PC-3 (cell line): ENCODE measurements around the gene KRT17. TPM values are rescaled to one million over a fixed set of nuclear protein-coding genes. Genes with fewer than 3 reads are reported as not detected.

Experiments used
- ATAC-seq: fragments of 200-7000 bp; cut with Tn5 transposase; 2 replicates; pipeline ENCODE4 v1.9.1; 2020; ENCODE audit warnings: mild to moderate bottlenecking, moderate library complexity
- BruUV-seq: library from RNA; stranded (reverse); fragments of 400-500 nt; replicated peaks from 2 replicates; lab custom pipeline; 2021; lab: Mats Ljungman, UMichigan
- CTCF ChIA-PET: fragments of 300-600 bp; sonication (Branson Sonifier 250); formaldehyde crosslinking; loops from one replicate; lab custom pipeline; 2022; ENCODE audit warnings: antibody characterized with exemption; lab: Charles Lee
- POLR2A ChIA-PET: fragments of 300-600 bp; sonication (Branson Sonifier 250); formaldehyde crosslinking; loops from one replicate; lab custom pipeline; 2022; ENCODE audit warnings: antibody characterized with exemption; ENCODE audit not compliant: unreplicated experiment; lab: Charles Lee
- DNase-seq: peaks from one replicate; pipeline ENCODE4 v3.0.0-alpha.2; 2015
- H2AFZ ChIP-seq: fragments of 300-600 bp; sonication (generic); 2 replicates; pipeline ENCODE4 v1.6.0; 2016; ENCODE audit warnings: antibody characterized with exemption, low read length
- H3F3A ChIP-seq: fragments of 300-600 bp; sonication (generic); one replicate; pipeline ENCODE4 v1.6.0; 2017; ENCODE audit warnings: antibody characterized with exemption, low read length, control low read depth, mild to moderate bottlenecking; ENCODE audit not compliant: unreplicated experiment
- H3K27ac ChIP-seq: fragments of 300-600 bp; sonication (generic); 2 replicates; pipeline ENCODE4 v1.5.1; 2016; ENCODE audit warnings: mild to moderate bottlenecking, low read length
- H3K27me3 ChIP-seq: fragments of 300-600 bp; sonication (generic); 2 replicates; pipeline ENCODE4 v1.6.1; 2016; ENCODE audit warnings: low read length, mixed read lengths
- H3K36me3 ChIP-seq: fragments of 300-600 bp; sonication (generic); 2 replicates; pipeline ENCODE4 v1.6.1; 2016; ENCODE audit warnings: low read depth, mixed run types, low read length, mixed read lengths
- H3K4me1 ChIP-seq: fragments of 300-600 bp; sonication (generic); 2 replicates; pipeline ENCODE4 v1.5.1; 2016; ENCODE audit warnings: low read length; ENCODE audit not compliant: insufficient read depth
- H3K4me2 ChIP-seq: fragments of 300-600 bp; sonication (generic); 2 replicates; pipeline ENCODE4 v1.6.0; 2016; ENCODE audit warnings: low read length
- H3K4me3 ChIP-seq: fragments of 300-600 bp; sonication (generic); 2 replicates; pipeline ENCODE4 v1.5.1; 2016; ENCODE audit warnings: mild to moderate bottlenecking, low read length, mixed read lengths
- H3K79me2 ChIP-seq: fragments of 300-600 bp; sonication (generic); 2 replicates; pipeline ENCODE4 v1.6.1; 2017; ENCODE audit warnings: low read length, mixed read lengths
- H3K9ac ChIP-seq: fragments of 300-600 bp; sonication (generic); 2 replicates; pipeline ENCODE4 v1.6.0; 2016; ENCODE audit warnings: mild to moderate bottlenecking, low read length
- H3K9me2 ChIP-seq: fragments of 300-600 bp; sonication (generic); replicated peaks from 2 replicates; pipeline ENCODE4 v1.6.1; 2016; ENCODE audit warnings: mixed run types, low read length, mixed read lengths
- H3K9me3 ChIP-seq: fragments of 300-600 bp; sonication (generic); 2 replicates; pipeline ENCODE4 v1.6.1; 2016; ENCODE audit warnings: low read length, mixed read lengths
- H4K20me1 ChIP-seq: fragments of 300-600 bp; sonication (generic); 2 replicates; pipeline ENCODE4 v1.6.1; 2016; ENCODE audit warnings: low read length, mixed read lengths
- CTCF ChIP-seq: fragments of 300-600 bp; sonication (generic); conservative IDR thresholded peaks from 2 replicates; pipeline ENCODE4 v1.5.1; 2017; ENCODE audit warnings: antibody characterized with exemption, low read depth, mild to moderate bottlenecking, low read length
- EZH2 ChIP-seq: fragments of 300-600 bp; sonication (generic); IDR thresholded peaks from one replicate; pipeline ENCODE4 v1.6.1; 2017; ENCODE audit warnings: antibody characterized with exemption, mild to moderate bottlenecking, low read length; ENCODE audit not compliant: unreplicated experiment
- EZH2phosphoT487 ChIP-seq: fragments of 300-600 bp; sonication (generic); IDR thresholded peaks from 2 replicates; pipeline ENCODE4 v1.6.1; 2018; ENCODE audit warnings: mild to moderate bottlenecking, antibody characterized with exemption, low read length, borderline replicate concordance
- intact Hi-C: fragments of 100-400 bp; cut with micrococcal nuclease; formaldehyde crosslinking; loops from 2 replicates; pipeline ENCODE4 v1.9.0; 2023
- total RNA-seq: library from RNA; depleted of rRNA; stranded (reverse); fragments of >200 nt; gene quantifications from 2 replicates; pipeline ENCODE4 v1.2.3, GENCODE V29; 2014

KRT17 gene
- total RNA-seq, 1 experiment from 2014 or later = 92.1 TPM

GRCh38 chr17:41639492-41640473, 15.4 kb upstream of the KRT17 start:
- Histone ChIP-seq H3F3A (no peaks in the 10 kb centered on the region), H3K27ac (no peak overlapping the region), H3K9me3 (no peaks in the 10 kb centered on the region), H3K9me2 (no peaks in the 10 kb centered on the region), H4K20me1 (no peaks in the 10 kb centered on the region), H3K9ac (no peak overlapping the region), H3K79me2 (no peaks in the 10 kb centered on the region), H3K4me1 (no peaks in the 10 kb centered on the region), H3K27me3 (no peaks in the 10 kb centered on the region), H3K4me2 (no peak overlapping the region), H2AFZ (no peak overlapping the region), H3K4me3 (no peak overlapping the region), H3K36me3 (no peaks in the 10 kb centered on the region)
- ATAC-seq (no peak), DNase-seq (no peak)
- ChIA-PET POLR2A (no interaction called here), CTCF (no interaction called here)
- intact Hi-C loops = loop anchor here (10.0 kb wide), 1 partner anchor 235 kb away; no protein-coding TSS in a partner anchor
- TF ChIP-seq CTCF = no peak
- TF ChIP-seq EZH2 = no peak
- no peak for TF ChIP-seq EZH2phosphoT487
- no TSS peak for BruUV-seq

GRCh38 chr17:41638941-41639340, 14.6 kb upstream of the KRT17 start:
- no peak overlapping the region for H2AFZ ChIP-seq
- no peaks in the 10 kb centered on the region for H3K4me1 ChIP-seq
- no peak for ATAC-seq
- H3K9me2 ChIP-seq = no peaks in the 10 kb centered on the region
- no peaks in the 10 kb centered on the region for H3K27me3 ChIP-seq
- intact Hi-C loops = no loop called here
- H3K36me3 ChIP-seq = no peaks in the 10 kb centered on the region
- H3K27ac ChIP-seq = no peak overlapping the region
- no peak for DNase-seq
- ChIA-PET POLR2A (no interaction called here), CTCF (no interaction called here)
- no peak overlapping the region for H3K4me3 ChIP-seq
- H3K9ac ChIP-seq = no peak overlapping the region
- H3K9me3 ChIP-seq = no peaks in the 10 kb centered on the region
- no peaks in the 10 kb centered on the region for H4K20me1 ChIP-seq
- no peaks in the 10 kb centered on the region for H3K79me2 ChIP-seq
- no peaks in the 10 kb centered on the region for H3F3A ChIP-seq
- BruUV-seq = no TSS peak
- TF ChIP-seq EZH2 (no peak), EZH2phosphoT487 (no peak), CTCF (no peak)
- no peak overlapping the region for H3K4me2 ChIP-seq

GRCh38 chr17:41638194-41638593, 13.8 kb upstream of the KRT17 start:
- ChIA-PET POLR2A (no interaction called here), CTCF (no interaction called here)
- H3K9me3 ChIP-seq = no peaks in the 10 kb centered on the region
- no peaks in the 10 kb centered on the region for H4K20me1 ChIP-seq
- H3K27me3 ChIP-seq = no peaks in the 10 kb centered on the region
- no peaks in the 10 kb centered on the region for H3K79me2 ChIP-seq
- no peaks in the 10 kb centered on the region for H3F3A ChIP-seq
- no peaks in the 10 kb centered on the region for H3K4me1 ChIP-seq
- no peak overlapping the region for H2AFZ ChIP-seq
- no peak overlapping the region for H3K27ac ChIP-seq
- intact Hi-C loops = no loop called here
- H3K36me3 ChIP-seq = no peaks in the 10 kb centered on the region
- H3K9me2 ChIP-seq = no peaks in the 10 kb centered on the region
- no peak overlapping the region for H3K9ac ChIP-seq
- TF ChIP-seq EZH2 (no peak), CTCF (no peak), EZH2phosphoT487 (no peak)
- no peak overlapping the region for H3K4me3 ChIP-seq
- no peak for DNase-seq
- ATAC-seq = no peak
- H3K4me2 ChIP-seq = no peak overlapping the region
- no TSS peak for BruUV-seq
